ENCODE data around the gene NOTCH1. TPM values are rescaled to one million over a fixed set of nuclear protein-coding genes. Genes with fewer than 3 reads are reported as not detected.

The NOTCH1 gene
- total and polyA plus RNA-seq, 2 of the 13 experiments (the other 11 are each of a cell fraction or from before 2014, with no cell fraction given) = 0.09 to 0.35 TPM

- H3K36me3 ChIP-seq (replicated peaks in 1 of 2; ENCODE audit: control insufficient read depth in 1 of 2, insufficient read depth in 2 of 2, low read length in 2 of 2) = no peaks in the 10 kb centered on the region
- 86% methylated on average over 17 of the region's 17 CpGs for WGBS (ENCODE audit: low lambda C conversion rate)
- POLR2A ChIA-PET = interaction anchor here (0.5 kb wide), 1 partner anchor 415 kb away, joined by 3 read pairs; no protein-coding TSS in a partner anchor
- FAIRE-seq (no peak), ATAC-seq (no peak), DNase-seq (ENCODE audit: low spot score) (no peak)
- H2AFZ ChIP-seq (ENCODE audit: low read length) = no peak overlapping the region
- H3K9ac ChIP-seq (ENCODE audit: insufficient read depth, low read depth, low read length) = no peak overlapping the region
- BruUV-seq (replicated peaks) = no TSS peak
- TF ChIP-seq ZNF780A (CRISPR knock-in tag; IDR thresholded peaks at IDR 0.05) = no peak
- no peak for TF ChIP-seq ZNF720 (CRISPR knock-in tag; IDR thresholded peaks at IDR 0.05)
- TF ChIP-seq DDIT3 (CRISPR knock-in tag; IDR thresholded peaks at IDR 0.05) = no peak
- TF ChIP-seq AKNA (CRISPR knock-in tag; IDR thresholded peaks at IDR 0.05; ENCODE audit: borderline replicate concordance) = no peak
- TF ChIP-seq SMARCC2 (IDR thresholded peaks at IDR 0.05) = no peak
- TF ChIP-seq GRHL1 (CRISPR knock-in tag; conservative IDR thresholded peaks at IDR 0.05) = no peak
- TF ChIP-seq CBX5 (CRISPR knock-in tag; IDR thresholded peaks at IDR 0.05; ENCODE audit: borderline replicate concordance) = no peak
- no peak for TF ChIP-seq ZBTB43 (CRISPR knock-in tag; conservative IDR thresholded peaks at IDR 0.05)
- TF ChIP-seq ZFP41 (CRISPR knock-in tag; IDR thresholded peaks at IDR 0.05; ENCODE audit: borderline replicate concordance) = no peak
- no peak for TF ChIP-seq MTERF4 (CRISPR knock-in tag; IDR thresholded peaks at IDR 0.05)
- no peak for TF ChIP-seq FOXC1 (CRISPR knock-in tag; IDR thresholded peaks at IDR 0.05; ENCODE audit: borderline replicate concordance)
- TF ChIP-seq ZNF350 (CRISPR knock-in tag; IDR thresholded peaks at IDR 0.05; ENCODE audit: borderline replicate concordance, low read depth) = no peak
- no peak for TF ChIP-seq ZNF616 (CRISPR knock-in tag; IDR thresholded peaks at IDR 0.05; ENCODE audit: low read depth)
- no peak for TF ChIP-seq RFX3 (CRISPR knock-in tag; IDR thresholded peaks at IDR 0.05)
- TF ChIP-seq U2AF2 (IDR thresholded peaks at IDR 0.05; ENCODE audit: low read depth, low read length) = no peak
- no peak for TF ChIP-seq HNF4A (CRISPR knock-in tag; IDR thresholded peaks at IDR 0.05)
- H4K20me1 ChIP-seq (ENCODE audit: insufficient read depth, low read length) = peaks cover 2% of the 10 kb centered on the region; the same call in 1 of the 2 replicates
- no peaks in the 10 kb centered on the region for H3K9me3 ChIP-seq (ENCODE audit: low read length)
- H3K79me2 ChIP-seq (ENCODE audit: insufficient read depth, low read length) = no peaks in the 10 kb centered on the region
- H3K4me2 ChIP-seq (ENCODE audit: low read depth, low read length) = no peak overlapping the region
- no peak overlapping the region for H3K27ac ChIP-seq (ENCODE audit: extremely low read length, insufficient read depth, low read length)
- in situ Hi-C loops (cut with HindIII; ENCODE audit: extremely low pct_ligation_motif_present, low pct_unique_long_range_greater_than_20kb) = no loop called here
- intact Hi-C loops (cut with micrococcal nuclease; ENCODE audit: unreplicated experiment) = no loop called here
- no peak overlapping the region for H3K4me3 ChIP-seq (replicated peaks in 1 of 3; ENCODE audit: insufficient read depth in 1 of 3, low read depth in 2 of 3, low read length in 3 of 3)
- peaks cover 4 to 24% of the 10 kb centered on the region in 2 experiments; a peak in 3 of 5 replicates for H3K27me3 ChIP-seq (ENCODE audit: control insufficient read depth in 1 of 2, insufficient read depth in 2 of 2, low read length in 2 of 2)
- CTCF ChIA-PET (ENCODE audit: low intra/inter-chr PET ratio, low total read pairs) = no interaction called here
- no peaks in the 10 kb centered on the region for H3K4me1 ChIP-seq (ENCODE audit: insufficient read depth, low read length)
Observed at GRCh38 chr9:136495238-136495800, 50.5 kb downstream of the NOTCH1 start.
